Fibroblast of lung (primary cell): ENCODE data around the gene CSAD.

ENCODE experiments used
- CTCF ChIP-seq, 2 donors: IDR thresholded peaks in 1 of 2; conservative IDR thresholded peaks in 1 of 2; 1 replicate in 1 of 2; 2 replicates in 1 of 2; pipeline ENCODE4 v1.5.1; 2011 to 2012; ENCODE audit warnings: low read length in 2 of 2, control low read depth in 1 of 2, inconsistent platforms in 1 of 2, low read depth in 1 of 2, mild to moderate bottlenecking in 1 of 2
- EZH2 ChIP-seq: IDR thresholded peaks from 2 replicates; pipeline ENCODE4 v1.5.1; 2012; ENCODE audit warnings: low read length, control low read depth, mild to moderate bottlenecking; ENCODE audit errors: missing control alignments

- no peak for TF ChIP-seq CTCF (conservative IDR thresholded peaks at IDR 0.05 in 1 of 2, IDR thresholded peaks at IDR 0.05 in 1 of 2; ENCODE audit: low read depth in 1 of 2, low read length in 2 of 2)
- TF ChIP-seq EZH2: no peak
These were observed 15.8 kb upstream of the CSAD start for GRCh38 chr12:53196486-53196885.
